HG03159 (cell line): Measurements from ENCODE around the gene IRF8.

Experiments
- ATAC-seq: cut with Tn5 transposase; IDR thresholded peaks from one replicate; pipeline ENCODE4 v1.9.1; 2021; ENCODE audit warnings: mild to moderate bottlenecking, moderate library complexity; ENCODE audit not compliant: unreplicated experiment

Gene IRF8

DNA sequence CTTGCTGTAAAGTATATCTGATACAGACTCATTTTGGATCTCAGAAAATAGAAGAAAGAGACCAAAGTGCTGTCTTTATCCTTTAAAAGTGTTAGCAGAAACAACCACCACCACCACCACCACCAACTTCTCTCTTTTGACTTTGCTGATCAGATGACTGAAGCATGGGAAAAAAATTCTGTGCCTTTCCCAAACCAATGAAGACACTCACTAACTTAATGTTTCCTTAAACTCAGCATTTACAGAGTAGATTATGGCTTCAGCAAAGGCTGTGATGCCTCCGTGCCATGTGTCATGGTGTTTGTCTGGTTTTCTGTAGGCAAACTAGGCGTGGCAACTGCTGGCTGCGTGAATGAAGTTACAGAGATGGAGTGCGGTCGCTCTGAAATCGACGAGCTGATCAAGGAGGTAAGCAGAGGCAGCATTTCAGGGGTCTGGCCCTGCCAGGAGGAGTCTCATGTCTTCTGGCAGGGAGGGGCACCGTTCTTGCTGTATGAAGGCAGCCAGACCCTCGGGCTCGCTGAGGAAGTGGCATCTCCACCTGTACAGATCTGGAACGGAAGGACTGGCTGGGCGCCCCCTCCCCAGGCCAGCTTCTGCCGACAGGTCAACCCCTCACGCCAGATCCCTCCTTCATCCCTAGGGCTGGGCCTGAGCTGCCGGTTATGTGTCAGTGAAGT, 12.4 kb downstream of the IRF8 start:
- ATAC-seq = no peak

DNA sequence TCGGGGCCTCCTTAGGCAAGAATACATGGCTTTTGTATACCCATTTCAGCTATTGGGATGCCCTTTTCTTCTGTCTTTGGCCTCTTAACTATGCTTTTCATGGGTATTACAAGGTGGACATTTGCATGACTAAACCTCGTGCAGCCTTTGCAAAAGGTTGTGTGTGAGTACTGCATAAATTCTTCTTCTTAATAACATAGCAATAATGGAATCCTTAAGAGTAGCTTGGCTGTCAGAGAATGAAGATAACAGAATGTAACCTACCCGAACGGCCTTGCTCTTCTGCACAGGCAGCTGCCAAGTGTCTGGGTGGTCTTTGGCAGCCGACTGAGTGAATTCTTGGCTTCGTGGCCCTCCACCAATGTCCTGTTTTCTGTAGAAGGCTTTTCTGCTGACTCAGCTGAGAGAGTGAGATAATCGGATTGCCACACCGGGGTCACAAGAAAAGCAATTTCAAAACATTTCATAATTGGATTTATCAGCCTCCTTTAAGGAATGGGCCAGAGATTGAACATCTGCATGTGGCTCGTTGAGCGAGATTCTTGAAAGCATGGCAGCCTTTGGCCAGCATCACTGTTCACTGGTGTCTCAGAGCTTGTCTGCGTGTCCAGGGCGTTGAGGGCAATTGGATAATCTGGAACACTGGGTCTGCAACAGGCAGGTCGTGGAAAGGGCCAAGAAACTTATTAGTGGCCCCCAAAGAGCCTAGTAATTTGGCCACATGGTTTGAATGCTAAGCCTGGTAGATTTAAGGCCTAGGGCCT, 13.4 kb downstream of the IRF8 start:
- ATAC-seq = no peak

DNA sequence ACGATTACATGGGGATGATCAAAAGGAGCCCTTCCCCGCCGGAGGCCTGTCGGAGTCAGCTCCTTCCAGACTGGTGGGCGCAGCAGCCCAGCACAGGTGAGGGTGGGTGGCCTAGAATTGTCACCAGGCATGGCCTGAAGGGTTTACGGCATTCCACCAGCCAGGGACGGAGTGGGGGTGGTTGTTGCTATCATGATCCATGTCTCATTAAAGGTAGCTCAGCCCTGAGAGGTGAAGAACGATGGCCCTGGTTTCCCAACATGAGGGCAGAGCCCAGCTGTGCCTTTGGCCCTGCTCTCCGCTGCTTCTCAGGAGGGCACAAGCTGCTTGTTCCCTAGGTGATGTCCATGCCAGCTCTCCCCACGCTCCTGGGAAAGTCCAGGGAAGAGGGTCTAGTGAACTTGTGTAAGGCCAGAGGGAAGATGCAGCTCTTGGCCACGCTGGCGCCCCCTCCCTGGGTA, 14.2 kb downstream of the IRF8 start:
- ATAC-seq = no peak

DNA sequence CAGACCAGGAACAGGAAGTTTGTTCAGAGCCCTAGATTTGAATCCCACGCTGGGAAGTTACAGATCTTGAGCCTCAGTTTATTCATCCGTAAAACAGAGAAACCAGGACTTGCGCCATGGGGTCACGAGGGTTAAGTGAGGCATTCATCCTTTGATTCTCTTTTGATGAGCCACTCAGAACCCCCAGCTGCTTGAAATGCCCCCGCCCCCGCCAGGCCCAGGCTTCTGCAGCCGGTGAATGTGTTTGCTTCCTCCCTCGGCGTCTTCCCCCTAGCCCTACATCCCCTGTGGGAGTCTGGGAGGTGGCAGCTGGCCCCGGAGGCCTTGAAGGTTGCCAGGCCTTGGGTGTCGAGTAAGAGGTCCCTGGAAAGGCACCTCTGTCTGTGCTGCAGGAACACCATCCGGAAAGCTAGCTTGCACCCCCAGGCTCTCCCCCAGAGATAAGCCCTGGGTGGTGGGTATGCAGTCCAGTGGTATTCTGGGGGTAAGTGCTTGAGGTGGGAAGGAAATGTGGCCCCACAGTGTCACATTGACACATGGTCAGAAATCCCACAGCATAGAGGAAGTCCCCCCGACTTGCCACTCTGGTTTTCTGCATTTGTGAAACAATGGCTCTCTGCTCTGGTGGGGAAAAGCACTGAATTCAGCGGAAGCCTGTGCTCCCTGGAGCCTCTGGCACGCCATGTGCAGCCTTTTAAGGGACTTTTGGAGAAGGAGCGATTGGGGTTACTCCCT, 14.9 kb downstream of the IRF8 start:
- no peak for ATAC-seq

DNA sequence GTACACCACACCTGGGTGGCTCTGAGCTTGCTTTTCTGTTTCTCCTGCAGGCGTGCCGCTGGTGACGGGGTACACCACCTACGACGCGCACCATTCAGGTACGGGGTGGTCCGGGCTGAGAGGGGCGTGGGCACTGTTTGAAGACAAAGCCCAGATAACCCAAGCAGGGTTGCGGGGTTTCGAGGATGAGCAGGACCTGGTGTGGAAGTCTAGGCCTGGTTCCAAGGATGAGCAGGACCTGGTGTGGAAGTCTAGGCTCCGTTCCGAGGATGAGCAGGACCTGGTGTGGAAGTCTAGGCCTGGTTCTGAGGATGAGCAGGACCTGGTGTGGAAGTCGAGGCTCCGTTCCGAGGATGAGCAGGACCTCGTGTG, 15.4 kb downstream of the IRF8 start:
- ATAC-seq = no peak

DNA sequence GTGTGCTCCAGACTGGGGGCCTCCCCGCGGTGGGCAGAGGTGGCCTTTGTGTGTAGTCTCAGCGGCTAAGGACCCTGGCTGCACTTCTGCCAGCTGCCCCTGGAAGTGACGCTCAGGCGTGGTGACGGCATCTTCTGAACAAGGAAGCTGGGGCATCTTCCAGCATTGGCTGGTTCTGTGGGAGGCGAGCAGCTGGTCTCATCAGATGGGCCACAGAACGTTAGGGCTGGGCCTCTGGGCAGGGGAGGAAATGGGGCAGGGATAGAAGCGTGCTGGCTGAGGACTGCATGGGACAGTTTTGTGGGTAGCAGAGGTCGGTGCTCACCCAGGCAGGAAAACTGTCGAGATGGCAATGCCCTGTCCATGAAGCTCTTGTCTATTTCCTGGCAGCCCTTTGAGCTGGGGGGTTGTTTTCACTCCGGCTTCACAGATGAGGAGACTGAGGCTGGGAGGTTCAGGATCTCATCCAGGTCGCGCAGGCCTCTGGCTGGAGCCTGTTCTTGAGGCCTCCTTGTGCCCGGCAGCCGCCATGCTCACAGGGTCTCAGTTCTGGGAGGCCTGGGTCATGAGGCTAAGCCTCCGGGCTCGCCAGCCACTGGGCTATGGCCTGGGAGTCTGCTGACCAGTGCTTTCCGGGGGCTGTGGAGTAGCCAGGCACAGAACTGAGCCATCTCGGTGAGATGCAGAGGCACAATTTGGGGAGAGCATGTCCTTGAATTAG, 16.3 kb downstream of the IRF8 start:
- no peak for ATAC-seq

DNA sequence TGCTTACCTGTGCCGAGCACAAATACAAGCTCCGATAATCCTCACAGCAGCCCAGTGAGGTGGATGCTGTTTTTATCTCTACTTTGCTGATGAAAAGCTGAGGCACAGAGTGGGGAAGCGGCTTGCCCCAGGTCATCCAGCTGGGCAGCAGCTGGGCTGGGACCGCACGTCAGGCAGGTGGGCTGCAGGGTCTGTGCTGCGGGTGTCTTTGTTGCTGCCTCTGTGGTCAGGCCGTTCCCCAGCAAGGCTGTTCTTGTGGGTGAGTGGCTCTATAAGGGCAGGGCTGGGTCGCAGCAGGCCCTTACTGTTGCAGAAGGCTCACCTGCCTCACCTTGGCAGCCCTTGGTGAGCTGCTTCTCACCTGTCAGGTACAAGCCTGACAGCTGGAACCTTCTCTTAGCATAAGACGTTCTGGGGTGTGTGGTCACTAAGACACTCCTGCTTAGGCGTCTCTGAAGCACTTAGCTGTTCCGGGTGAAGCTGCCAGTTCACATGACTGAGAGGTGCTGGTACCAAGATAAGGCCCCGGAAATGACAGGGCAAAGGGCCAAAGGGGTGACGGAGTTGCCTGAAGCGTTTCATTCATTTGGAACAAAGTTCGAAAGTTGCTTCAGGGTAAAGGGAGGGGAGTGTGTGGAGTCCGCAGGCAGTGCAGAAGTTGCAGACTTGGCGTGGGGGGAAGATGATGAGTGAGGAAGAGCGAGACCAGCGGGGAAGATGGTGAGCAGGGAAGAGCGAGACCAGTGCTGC, 17.4 kb downstream of the IRF8 start:
- ATAC-seq = no peak

DNA sequence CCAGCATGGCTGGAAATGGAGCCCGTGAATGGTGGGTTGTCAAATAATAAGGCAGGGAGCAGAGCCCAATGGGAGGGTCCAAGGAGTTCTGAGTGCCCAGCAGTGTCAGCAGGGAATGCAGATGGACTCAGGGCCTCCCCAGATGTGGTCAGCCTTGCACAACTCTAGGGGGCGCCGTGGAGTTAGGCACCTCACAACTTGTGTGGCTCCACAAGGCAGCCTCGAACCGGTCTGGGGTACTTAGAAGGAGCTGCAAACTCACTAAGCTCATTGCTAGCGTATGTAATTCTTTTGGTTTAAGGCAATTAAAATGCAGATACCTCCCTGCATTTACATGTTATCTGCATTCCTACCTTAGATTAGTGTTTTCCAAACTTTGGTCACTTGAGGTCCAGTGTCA, 18.1 kb downstream of the IRF8 start:
- ATAC-seq = no peak

DNA sequence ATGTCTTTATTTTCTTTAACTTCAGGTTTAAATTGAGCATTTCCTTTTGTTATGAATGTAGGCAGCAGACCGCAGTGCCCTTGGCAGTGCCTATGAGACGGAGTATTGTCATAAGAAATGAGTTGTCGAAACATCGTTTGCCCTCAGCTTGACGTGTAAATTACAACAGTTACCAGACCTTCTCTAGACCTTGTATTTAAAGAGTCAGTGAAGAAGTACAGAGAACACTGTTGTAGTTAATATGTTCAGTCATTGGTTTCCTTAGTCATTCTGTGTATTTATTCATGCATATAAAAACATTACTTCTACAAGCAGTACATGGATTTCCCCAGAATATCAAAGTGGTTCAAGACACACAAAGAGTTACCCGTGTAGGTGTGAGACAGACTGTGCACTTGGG, 19.0 kb downstream of the IRF8 start:
- no peak for ATAC-seq

DNA sequence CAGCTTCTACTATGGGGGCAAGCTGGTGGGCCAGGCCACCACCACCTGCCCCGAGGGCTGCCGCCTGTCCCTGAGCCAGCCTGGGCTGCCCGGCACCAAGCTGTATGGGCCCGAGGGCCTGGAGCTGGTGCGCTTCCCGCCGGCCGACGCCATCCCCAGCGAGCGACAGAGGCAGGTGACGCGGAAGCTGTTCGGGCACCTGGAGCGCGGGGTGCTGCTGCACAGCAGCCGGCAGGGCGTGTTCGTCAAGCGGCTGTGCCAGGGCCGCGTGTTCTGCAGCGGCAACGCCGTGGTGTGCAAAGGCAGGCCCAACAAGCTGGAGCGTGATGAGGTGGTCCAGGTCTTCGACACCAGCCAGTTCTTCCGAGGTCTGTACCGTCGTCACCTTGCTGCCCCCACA, 19.5 kb downstream of the IRF8 start:
- ATAC-seq = no peak

DNA sequence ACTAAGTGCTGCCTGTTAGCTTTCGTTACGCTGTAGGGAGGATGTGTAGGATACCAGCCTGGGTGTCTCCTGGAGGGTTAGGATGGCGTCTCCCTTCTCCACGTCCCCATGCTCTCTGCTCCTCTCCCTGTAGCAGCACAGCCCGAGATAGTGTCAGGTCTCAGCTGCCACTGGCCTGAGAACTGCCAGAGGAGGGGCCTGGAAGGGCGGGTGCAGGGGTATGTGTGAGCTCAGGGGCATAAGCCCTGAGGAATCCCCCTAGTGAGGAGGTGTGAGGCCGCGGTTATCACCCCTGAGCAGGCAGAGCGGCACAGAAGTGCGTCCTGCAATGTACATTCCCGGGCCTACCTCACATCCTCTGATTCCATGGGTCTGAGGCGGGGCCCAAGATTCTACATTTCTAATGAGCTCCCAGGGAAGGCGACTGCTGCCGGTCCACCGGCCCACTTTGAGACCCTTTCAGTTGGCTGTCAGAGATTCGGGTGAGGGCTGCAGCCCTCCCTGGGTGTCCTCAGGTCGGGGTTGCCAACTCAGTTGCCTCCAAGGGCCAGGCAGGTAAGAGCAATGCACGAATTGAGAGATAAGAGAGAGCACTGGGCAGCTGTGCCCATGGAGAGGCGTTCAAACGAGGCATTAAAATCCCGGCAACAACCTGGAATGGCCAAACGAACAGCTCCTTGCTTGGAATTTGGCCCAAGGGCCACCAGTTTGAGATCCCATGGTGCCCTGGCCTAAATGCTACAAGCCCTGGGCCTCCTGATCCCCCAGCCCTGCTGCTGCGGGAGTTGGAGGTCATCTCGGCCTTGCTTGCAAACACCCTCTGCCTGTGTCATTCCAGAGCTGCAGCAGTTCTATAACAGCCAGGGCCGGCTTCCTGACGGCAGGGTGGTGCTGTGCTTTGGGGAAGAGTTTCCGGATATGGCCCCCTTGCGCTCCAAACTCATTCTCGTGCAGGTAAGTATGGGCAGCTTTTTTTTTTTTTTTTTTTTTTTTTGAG, 20.6 kb downstream of the IRF8 start:
- ATAC-seq = no peak

DNA sequence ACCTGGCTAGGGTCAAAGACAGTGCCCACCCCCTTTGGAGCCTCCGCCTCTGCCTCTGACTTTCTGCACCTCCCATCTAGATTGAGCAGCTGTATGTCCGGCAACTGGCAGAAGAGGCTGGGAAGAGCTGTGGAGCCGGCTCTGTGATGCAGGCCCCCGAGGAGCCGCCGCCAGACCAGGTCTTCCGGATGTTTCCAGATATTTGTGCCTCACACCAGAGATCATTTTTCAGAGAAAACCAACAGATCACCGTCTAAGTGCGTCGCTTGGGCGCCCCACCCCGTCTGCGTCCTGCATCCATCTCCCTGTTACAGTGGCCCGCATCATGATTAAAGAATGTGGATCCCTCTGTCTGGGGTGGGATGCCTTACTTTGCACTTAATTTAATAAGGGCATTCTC, 22.1 kb downstream of the IRF8 start:
- ATAC-seq = no peak

DNA sequence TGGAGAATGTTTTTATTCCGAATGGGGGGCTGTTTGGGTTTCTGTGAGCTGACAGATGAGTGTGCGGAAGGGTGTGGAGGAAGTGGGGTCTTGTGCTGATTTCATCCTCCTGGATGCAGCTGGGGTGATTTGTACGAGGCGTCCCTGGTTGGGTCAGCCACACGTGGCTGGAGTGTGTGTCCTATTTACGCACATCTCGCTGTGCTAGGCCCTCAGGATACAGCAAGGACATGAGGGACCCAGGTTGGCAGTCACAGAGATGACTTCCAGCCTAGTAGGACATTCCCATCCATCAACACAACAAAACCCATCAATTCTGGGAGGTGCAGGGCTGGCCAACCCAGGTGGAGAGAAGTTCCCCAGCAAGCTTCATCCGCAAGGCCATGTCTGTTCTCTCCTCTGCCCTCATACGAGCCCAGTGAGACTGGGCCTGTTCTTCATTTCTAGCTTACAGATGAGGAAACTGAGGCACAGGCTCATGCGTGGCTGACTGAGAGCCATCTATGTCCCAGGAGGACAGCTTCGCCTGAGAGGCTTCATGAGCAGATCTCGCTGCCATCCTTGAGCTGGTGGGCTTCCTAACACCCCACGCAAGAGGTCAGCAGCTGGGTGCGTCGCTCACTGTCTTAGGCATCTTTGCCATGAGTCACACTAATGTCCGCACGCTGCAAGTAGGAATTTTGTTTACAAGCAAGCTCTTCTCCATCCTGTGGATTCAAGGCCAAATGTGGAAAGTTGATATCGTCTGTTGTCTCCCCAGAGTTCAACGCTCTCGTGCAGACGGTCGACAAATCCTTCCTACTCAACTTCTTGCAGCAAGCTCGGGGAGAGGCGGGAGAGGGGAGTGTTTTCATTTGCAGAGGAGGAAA, 24.4 kb downstream of the IRF8 start:
- ATAC-seq = no peak

DNA sequence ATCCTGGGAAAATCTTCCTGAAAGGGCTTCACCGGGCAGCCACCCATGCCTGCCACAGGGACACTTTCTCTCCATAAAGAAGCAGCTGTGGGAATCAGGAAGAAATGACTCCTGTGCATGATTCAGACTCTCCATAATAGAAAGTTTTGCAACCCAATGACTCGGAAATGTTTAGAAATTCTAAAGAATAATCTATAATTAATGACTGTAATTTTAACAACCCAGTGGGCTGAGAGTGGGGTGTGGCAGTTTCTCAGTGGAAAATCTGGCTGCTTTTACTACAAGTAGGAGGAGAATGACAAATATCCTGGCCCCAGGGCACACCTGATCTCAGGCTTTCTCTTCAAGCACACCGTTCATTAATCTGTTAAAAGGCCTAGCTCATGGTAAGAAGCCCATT, 25.7 kb downstream of the IRF8 start:
- ATAC-seq = no peak

DNA sequence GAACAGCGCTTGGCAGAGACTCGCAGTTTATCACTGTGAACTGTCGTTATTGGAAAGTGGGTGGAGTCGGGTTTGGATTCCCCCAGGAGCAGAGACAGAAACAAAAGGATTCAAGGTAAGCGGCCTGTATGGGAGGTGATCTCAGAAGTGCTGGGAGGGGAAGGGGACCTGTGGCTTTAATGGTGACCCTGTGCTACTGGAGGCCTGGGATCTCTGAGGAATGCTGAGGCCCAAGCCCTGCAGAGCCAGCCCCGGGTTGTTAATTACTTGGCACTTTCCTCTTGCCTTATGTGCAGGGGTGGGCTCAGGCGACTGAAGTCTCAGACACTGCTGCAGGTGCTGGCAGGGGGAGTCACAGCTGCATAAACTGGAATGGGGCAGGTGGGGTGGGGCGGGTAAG, 27.4 kb downstream of the IRF8 start:
- ATAC-seq = no peak

DNA sequence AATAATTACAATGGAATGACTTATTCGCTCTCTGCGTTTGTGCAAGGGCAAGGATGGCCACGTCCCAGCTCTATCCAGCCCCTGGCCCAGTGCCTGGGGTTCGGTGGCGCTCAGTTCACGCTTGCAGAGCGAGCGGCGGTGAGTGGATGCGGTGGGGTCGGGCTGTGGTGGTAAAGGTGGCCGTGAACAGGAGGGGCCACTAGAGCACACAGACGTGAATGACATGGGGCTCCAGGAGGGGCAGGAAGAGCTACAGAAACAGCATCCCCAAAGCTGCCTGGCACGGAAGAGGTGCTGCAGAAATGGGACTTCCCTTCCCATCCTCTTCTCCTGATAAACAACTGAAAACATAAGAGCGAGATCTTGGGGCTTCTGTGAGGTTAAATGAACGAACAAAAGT, 28.4 kb downstream of the IRF8 start:
- ATAC-seq = no peak

DNA sequence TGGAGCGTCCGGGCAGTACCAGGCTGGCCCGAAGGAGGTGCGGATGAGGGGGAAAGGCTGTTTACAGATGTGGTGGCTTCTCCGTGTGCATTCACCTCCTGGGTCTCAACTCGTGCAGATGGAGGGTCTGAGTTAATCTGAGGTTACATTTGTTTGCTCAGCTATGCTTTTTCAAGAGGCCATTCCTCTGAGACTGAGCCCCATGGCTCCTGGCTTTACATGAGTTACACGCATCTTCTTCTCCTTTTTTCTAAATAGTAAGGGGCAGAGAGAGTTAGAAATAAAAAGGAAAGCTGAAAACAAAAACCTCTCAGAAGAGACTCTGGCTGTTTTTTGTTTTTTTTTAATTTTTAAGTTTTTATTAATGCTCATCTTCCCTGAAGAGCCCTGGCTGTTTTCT, 29.0 kb downstream of the IRF8 start:
- ATAC-seq = no peak

DNA sequence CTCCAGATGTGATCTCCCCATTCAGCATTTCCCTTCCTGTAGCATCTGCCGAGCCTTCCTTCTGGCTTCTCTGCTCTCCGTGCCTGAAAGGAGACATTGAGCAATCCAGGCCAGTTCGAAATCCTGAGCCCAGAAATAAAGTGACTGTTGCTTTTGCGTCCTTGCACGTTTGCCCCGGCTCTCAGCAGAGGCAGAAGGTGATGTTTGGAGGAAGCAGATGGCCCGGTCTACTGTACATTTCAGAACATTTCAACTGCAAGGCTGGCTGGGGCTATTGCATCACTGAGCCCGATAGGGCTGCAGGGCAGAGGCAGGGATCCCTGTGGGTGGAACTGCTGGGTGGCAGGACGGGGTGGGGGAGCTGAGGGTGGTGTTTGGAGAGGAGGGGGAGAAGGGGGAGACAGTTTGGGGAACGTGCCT, 29.4 kb downstream of the IRF8 start:
- ATAC-seq = no peak
